Spinal cord (tissue), 10 donors: ENCODE measurements around the gene DTNBP1. TPM values are rescaled to one million over a fixed set of nuclear protein-coding genes. Genes with fewer than 3 reads are reported as not detected.

Source experiments
- DNase-seq, 6 donors: peaks; one replicate each; pipeline versions ENCODE4 v3.0.0 to v3.0.0-alpha.2; 2013 to 2015; ENCODE audit warnings: low spot score in 6 of 6, low read depth in 4 of 6
- H3K27ac ChIP-seq: one replicate; pipeline ENCODE4 v1.5.1; 2013; ENCODE audit warnings: low read depth, low read length, control low read depth
- H3K27me3 ChIP-seq: one replicate; pipeline ENCODE4 v1.6.1; 2013; ENCODE audit warnings: low read length; ENCODE audit not compliant: control insufficient read depth, insufficient read depth
- H3K36me3 ChIP-seq: one replicate; pipeline ENCODE4 v1.6.1; 2013; ENCODE audit warnings: low read length; ENCODE audit not compliant: control insufficient read depth, insufficient read depth
- H3K4me1 ChIP-seq: one replicate; pipeline ENCODE4 v1.6.1; 2013; ENCODE audit warnings: low read length; ENCODE audit not compliant: control insufficient read depth, insufficient read depth
- H3K4me3 ChIP-seq: one replicate; pipeline ENCODE4 v1.5.1; 2013; ENCODE audit warnings: low read depth, low read length, control low read depth
- H3K9me3 ChIP-seq: one replicate; pipeline ENCODE4 v1.6.1; 2013; ENCODE audit warnings: low read length; ENCODE audit not compliant: control insufficient read depth, insufficient read depth
- WGBS: methylation state at CpG from one replicate; pipeline ENCODE4 v1.1.5; 2013; ENCODE audit warnings: missing lambda C conversion rate; ENCODE audit not compliant: insufficient coverage; 5-methylcytosine and 5-hydroxymethylcytosine counted together
- polyA plus RNA-seq, 2 donors: library from polyadenylated mRNA; unstranded; fragments of 120-200 nt; gene quantifications; one replicate each; pipeline ENCODE4 v1.2.1, GENCODE V29; 2013; ENCODE audit not compliant: insufficient read length in 2 of 2
- total RNA-seq, 2 donors: library from RNA; depleted of rRNA in 1 of 2; stranded (reverse); fragments of 120-200 nt in 1 of 2; fragments of >200 nt in 1 of 2; gene quantifications; one replicate each; pipeline versions ENCODE4 v1.2.3 to v1.2.4, GENCODE V29; 2013 to 2014
- donor health status: healthy.

Gene DTNBP1
- total and polyA plus RNA-seq, 4 donors = 12.7 to 47.9 (median 33.8) TPM

DNA sequence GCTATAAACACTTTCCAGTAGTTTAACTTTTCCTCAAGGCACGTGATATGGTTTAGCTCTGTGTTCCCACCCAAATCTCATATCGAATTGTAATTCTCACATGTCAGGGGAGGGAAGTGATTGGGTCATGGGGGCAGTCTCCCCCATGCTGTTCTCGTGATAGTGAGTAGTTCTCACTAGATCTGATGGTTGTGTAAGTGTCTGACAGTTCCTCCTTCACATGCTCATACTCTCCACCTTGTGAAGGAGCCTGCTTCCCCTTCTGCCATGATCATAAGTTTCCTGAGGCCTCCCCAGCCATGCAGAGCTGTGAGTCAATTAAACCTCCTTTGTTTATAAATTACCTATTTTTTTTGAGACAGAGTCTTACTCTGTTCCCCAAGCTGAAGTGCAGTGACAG, 127.9 kb downstream of the DTNBP1 start:
- WGBS = no CpG with 5 or more reads among the region's 3 CpGs
- peaks cover 14% of the 10 kb centered on the region for H3K36me3 ChIP-seq
- no peak overlapping the region for H3K4me3 ChIP-seq
- no peaks in the 10 kb centered on the region for H3K9me3 ChIP-seq
- H3K27me3 ChIP-seq = no peaks in the 10 kb centered on the region
- peaks cover 5% of the 10 kb centered on the region for H3K4me1 ChIP-seq
- no peak overlapping the region for H3K27ac ChIP-seq
- no peak for DNase-seq

DNA sequence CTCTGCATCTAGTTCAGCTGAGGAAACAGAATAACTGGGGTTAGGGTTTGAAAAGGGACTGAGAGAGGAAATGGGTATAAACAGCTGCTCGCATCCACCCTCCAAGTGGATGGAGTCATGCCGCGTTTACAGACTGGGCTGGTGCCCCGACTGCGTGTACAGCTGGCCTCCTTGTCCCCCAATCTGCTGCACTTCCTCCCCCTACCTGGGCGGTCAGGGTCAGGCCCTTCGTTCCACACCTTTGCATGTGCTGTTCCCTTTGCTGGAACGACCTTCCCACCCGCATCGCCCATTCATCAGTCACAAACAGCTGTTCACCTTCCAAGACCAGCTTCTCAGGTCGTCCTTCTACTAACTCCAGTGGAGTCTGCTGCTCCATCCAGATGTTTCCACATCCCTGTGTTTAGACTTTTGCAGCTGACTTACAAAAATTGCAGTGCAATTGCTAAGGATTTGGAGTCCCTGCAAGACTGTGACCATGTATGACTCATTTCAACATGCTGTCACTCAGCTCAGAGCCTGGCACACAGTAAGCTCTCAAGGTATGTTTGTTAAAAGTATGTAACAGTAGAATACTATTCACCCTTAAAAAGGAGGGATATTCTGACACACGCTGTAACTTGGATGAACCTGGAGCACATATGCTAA, 129.3 kb downstream of the DTNBP1 start:
- 89% methylated on average over 12 of the region's 12 CpGs for WGBS
- no peak overlapping the region for H3K27ac ChIP-seq
- H3K4me3 ChIP-seq = no peak overlapping the region
- no peaks in the 10 kb centered on the region for H3K9me3 ChIP-seq
- H3K27me3 ChIP-seq = no peaks in the 10 kb centered on the region
- H3K4me1 ChIP-seq = no peaks in the 10 kb centered on the region
- no peak for DNase-seq
- H3K36me3 ChIP-seq = peaks cover 23% of the 10 kb centered on the region

DNA sequence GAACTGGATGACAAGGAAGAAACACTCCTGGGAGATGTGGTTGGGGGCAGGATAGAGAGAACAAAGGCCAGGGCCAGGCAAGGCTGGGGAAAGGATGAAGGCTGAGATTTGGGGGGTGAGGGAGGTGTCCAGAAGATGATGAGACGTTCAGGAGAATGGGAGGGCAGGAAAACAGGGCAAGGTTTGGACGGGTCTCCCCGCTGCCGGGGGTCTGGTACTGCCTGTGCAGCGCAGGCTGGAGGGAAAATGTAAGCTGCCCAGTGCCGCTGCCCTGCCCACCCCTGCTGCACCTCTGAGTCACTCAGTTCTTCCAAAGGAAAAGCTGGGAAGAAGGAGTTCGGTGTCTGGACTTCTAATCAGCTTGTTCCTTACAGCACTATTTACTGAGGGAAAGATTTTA, 130.9 kb downstream of the DTNBP1 start:
- WGBS = 93% methylated on average over 6 of the region's 7 CpGs
- Histone ChIP-seq H3K4me3 (no peak overlapping the region), H3K4me1 (no peaks in the 10 kb centered on the region), H3K27me3 (no peaks in the 10 kb centered on the region), H3K9me3 (no peaks in the 10 kb centered on the region), H3K27ac (no peak overlapping the region), H3K36me3 (peaks cover 23% of the 10 kb centered on the region)
- no peak for DNase-seq

GRCh38 chr6:15530411-15530810, 132.4 kb downstream of the DTNBP1 start:
- no peaks in the 10 kb centered on the region for H3K27me3 ChIP-seq
- no peaks in the 10 kb centered on the region for H3K9me3 ChIP-seq
- H3K36me3 ChIP-seq = peaks cover 27% of the 10 kb centered on the region
- 84% methylated on average over 10 of the region's 10 CpGs for WGBS
- no peak for DNase-seq
- H3K4me1 ChIP-seq = no peaks in the 10 kb centered on the region
- H3K27ac ChIP-seq = no peak overlapping the region
- no peak overlapping the region for H3K4me3 ChIP-seq

GRCh38 chr6:15528870-15529269, 134.0 kb downstream of the DTNBP1 start:
- no peak overlapping the region for H3K4me3 ChIP-seq
- no peaks in the 10 kb centered on the region for H3K9me3 ChIP-seq
- no peak overlapping the region for H3K27ac ChIP-seq
- no peak for DNase-seq
- H3K27me3 ChIP-seq = no peaks in the 10 kb centered on the region
- H3K4me1 ChIP-seq = no peaks in the 10 kb centered on the region
- peaks cover 37% of the 10 kb centered on the region for H3K36me3 ChIP-seq
- WGBS = 98% methylated on average over 6 of the region's 9 CpGs

DNA sequence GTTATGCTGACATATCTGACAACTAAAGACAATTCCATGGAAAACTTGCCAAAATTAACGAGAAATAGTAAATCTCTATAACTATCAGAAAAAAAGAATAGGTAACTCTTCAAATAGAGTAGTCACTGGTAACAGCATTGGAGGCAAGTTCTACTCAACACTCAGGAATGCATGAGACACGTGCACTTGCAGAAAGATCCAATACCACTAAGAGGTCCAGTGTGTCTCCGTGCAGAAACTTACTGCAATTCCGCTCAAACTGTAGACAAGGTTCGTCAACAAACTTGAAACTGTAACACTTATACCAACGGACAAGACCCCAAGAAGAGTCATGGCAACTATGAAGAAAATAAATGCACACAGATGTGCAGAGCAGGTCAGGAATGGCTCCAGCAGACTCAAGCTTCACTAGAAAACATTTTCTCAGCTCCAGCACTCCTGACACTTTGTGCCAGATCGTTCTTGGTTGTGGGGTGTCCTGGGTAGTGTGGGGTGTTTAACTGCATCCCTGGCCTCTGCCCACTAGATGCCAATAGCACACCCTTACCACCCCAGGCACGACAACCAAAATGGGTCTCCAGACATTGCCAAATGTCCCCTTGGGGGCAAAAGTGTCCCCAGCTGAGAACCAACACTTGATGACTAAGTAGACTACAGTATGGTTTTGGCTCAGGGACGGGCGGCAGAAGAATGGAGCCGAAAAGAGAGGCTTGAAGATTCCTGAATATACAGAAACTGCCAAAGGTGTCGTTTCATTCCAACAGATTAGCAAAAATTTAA, 134.8 kb downstream of the DTNBP1 start:
- no peak for DNase-seq
- Histone ChIP-seq H3K27me3 (no peaks in the 10 kb centered on the region), H3K4me1 (no peaks in the 10 kb centered on the region), H3K36me3 (peaks cover 42% of the 10 kb centered on the region), H3K9me3 (no peaks in the 10 kb centered on the region), H3K27ac (no peak overlapping the region), H3K4me3 (no peak overlapping the region)
- WGBS = 90% methylated on average over 6 of the region's 12 CpGs

- 89% methylated on average over 13 of the region's 13 CpGs for WGBS
- Histone ChIP-seq H3K4me3 (no peak overlapping the region), H3K27me3 (no peaks in the 10 kb centered on the region), H3K4me1 (peaks cover 8% of the 10 kb centered on the region), H3K36me3 (peaks cover 44% of the 10 kb centered on the region), H3K27ac (no peak overlapping the region), H3K9me3 (no peaks in the 10 kb centered on the region)
- no peak for DNase-seq
Observed at GRCh38 chr6:15526212-15526701, 136.6 kb downstream of the DTNBP1 start.

- peaks cover 47% of the 10 kb centered on the region for H3K36me3 ChIP-seq
- H3K4me1 ChIP-seq = peaks cover 8% of the 10 kb centered on the region
- no peaks in the 10 kb centered on the region for H3K27me3 ChIP-seq
- WGBS = 88% methylated on average over 14 of the region's 14 CpGs
- DNase-seq = no peak
- H3K27ac ChIP-seq = no peak overlapping the region
- H3K9me3 ChIP-seq = no peaks in the 10 kb centered on the region
- H3K4me3 ChIP-seq = no peak overlapping the region
Observed at GRCh38 chr6:15524861-15525401, 137.9 kb downstream of the DTNBP1 start.

- peaks cover 8% of the 10 kb centered on the region for H3K4me1 ChIP-seq
- DNase-seq = no peak
- peaks cover 48% of the 10 kb centered on the region for H3K36me3 ChIP-seq
- no peaks in the 10 kb centered on the region for H3K9me3 ChIP-seq
- H3K27ac ChIP-seq = no peak overlapping the region
- no peak overlapping the region for H3K4me3 ChIP-seq
- no peaks in the 10 kb centered on the region for H3K27me3 ChIP-seq
- WGBS = 96% methylated on average over 15 of the region's 23 CpGs
Observed at GRCh38 chr6:15523679-15524630, 138.9 kb downstream of the DTNBP1 start.
